SK-N-SH treated with all-trans-retinoic acid at 6 μM for 48 hours (cell line): Measurements from ENCODE around the gene RFX4.

Experiments
- BACH2 ChIP-seq: fragments of 250-450 bp; sonication (Bioruptor Pico); IDR thresholded peaks from 2 replicates; pipeline ENCODE4 v1.9.0; 2021; ENCODE audit warnings: mild to moderate bottlenecking, borderline replicate concordance
- CREB5 ChIP-seq: fragments of 250-450 bp; sonication (Bioruptor Pico); IDR thresholded peaks from 2 replicates; pipeline ENCODE4 v1.5.1; 2020; ENCODE audit warnings: low read depth, mild to moderate bottlenecking, moderate library complexity
- ISL1 ChIP-seq: fragments of 250-450 bp; sonication (Bioruptor Pico); IDR thresholded peaks from 2 replicates; pipeline ENCODE4 v2.1.2; 2022; ENCODE audit warnings: mild to moderate bottlenecking, moderate library complexity
- OSR1 ChIP-seq: fragments of 250-450 bp; sonication (Bioruptor Pico); IDR thresholded peaks from 2 replicates; pipeline ENCODE4 v1.8.0; 2022; ENCODE audit warnings: moderate library complexity, mild to moderate bottlenecking, inconsistent platforms
- PATZ1 ChIP-seq: fragments of 250-450 bp; sonication (Bioruptor Pico); IDR thresholded peaks from 2 replicates; pipeline ENCODE4 v1.8.0; 2020; ENCODE audit warnings: mild to moderate bottlenecking, moderate library complexity, borderline replicate concordance
- RARB ChIP-seq: fragments of 250-450 bp; sonication (Bioruptor Pico); IDR thresholded peaks from 2 replicates; pipeline ENCODE4 v1.8.0; 2021; ENCODE audit warnings: mild to moderate bottlenecking, moderate library complexity
- SNAI2 ChIP-seq: fragments of 250-450 bp; sonication (Bioruptor Pico); IDR thresholded peaks from 2 replicates; pipeline ENCODE4 v1.5.0; 2020; ENCODE audit warnings: mild to moderate bottlenecking, moderate library complexity
- TCF4 ChIP-seq: fragments of 250-450 bp; sonication (Bioruptor Pico); IDR thresholded peaks from 2 replicates; pipeline ENCODE4 v1.8.0; 2021; ENCODE audit warnings: mild to moderate bottlenecking, moderate library complexity, borderline replicate concordance
- ZFP3 ChIP-seq: fragments of 250-450 bp; sonication (Bioruptor Pico); IDR thresholded peaks from 2 replicates; pipeline ENCODE4 v1.5.0; 2020; ENCODE audit warnings: mild to moderate bottlenecking, moderate library complexity
- ZNF565 ChIP-seq: fragments of 450-650 bp; formaldehyde crosslinking; conservative IDR thresholded peaks from 2 replicates; pipeline ENCODE4 v1.5.0; 2020; ENCODE audit warnings: low read depth, mild to moderate bottlenecking, moderate library complexity
- ZNF8 ChIP-seq: fragments of 450-650 bp; formaldehyde crosslinking; IDR thresholded peaks from 2 replicates; pipeline ENCODE4 v1.5.0; 2020; ENCODE audit warnings: mild to moderate bottlenecking, moderate library complexity
- TF ChIP-seq, protein P1 (sequence below): fragments of 250-450 bp; sonication (Bioruptor Pico); IDR thresholded peaks from 2 replicates; pipeline ENCODE4 v1.5.1; 2021; ENCODE audit warnings: mild to moderate bottlenecking, moderate library complexity

- TF ChIP-seq SNAI2 (CRISPR knock-in tag): no peak
- TF ChIP-seq ZNF565 (CRISPR knock-in tag): no peak
- no peak for TF ChIP-seq ZFP3 (CRISPR knock-in tag)
- TF ChIP-seq PATZ1 (CRISPR knock-in tag): no peak
- TF ChIP-seq ZNF8: no peak
- TF ChIP-seq RARB (CRISPR knock-in tag): no peak
- no peak for TF ChIP-seq OSR1 (CRISPR knock-in tag)
- TF ChIP-seq, protein P1, sequence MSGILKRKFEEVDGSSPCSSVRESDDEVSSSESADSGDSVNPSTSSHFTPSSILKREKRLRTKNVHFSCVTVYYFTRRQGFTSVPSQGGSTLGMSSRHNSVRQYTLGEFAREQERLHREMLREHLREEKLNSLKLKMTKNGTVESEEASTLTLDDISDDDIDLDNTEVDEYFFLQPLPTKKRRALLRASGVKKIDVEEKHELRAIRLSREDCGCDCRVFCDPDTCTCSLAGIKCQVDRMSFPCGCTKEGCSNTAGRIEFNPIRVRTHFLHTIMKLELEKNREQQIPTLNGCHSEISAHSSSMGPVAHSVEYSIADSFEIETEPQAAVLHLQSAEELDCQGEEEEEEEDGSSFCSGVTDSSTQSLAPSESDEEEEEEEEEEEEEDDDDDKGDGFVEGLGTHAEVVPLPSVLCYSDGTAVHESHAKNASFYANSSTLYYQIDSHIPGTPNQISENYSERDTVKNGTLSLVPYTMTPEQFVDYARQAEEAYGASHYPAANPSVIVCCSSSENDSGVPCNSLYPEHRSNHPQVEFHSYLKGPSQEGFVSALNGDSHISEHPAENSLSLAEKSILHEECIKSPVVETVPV (CRISPR knock-in tag): no peak
- TF ChIP-seq ISL1 (CRISPR knock-in tag): no peak
- no peak for TF ChIP-seq TCF4 (CRISPR knock-in tag)
- TF ChIP-seq CREB5: no peak
- TF ChIP-seq BACH2 (CRISPR knock-in tag): no peak
These were observed 158.4 kb downstream of the RFX4 start for GRCh38 chr12:106741247-106741646.
